GM12872 (cell line): ENCODE measurements around the gene SLBP.

Experiments used
- TF ChIP-seq, protein P1 (sequence below): IDR thresholded peaks from 3 replicates; pipeline ENCODE4 v1.5.1; 2011; ENCODE audit warnings: low read depth, mild to moderate bottlenecking, low read length, moderate library complexity; ENCODE audit not compliant: insufficient read depth

SLBP gene

DNA sequence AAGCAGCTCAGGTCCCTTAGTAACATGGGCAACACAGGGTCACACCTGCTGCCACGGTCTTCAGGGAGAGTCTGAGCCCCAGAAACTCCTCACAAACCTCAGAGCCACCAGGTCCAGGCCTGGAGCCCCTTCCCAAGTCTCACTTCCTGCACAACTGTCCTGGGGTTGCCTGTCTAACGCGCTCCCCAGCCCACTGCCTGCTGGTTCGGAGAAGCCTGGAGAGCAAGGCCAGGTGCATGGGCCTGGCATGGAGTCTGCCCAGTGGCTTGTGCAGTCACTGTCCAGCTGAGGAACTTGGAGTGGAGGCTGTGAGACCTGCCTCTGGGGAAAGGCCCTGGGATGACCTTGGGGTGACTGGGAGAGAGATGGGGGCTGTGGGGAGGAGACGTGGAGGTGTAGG, 56.0 kb downstream of the SLBP start:
- TF ChIP-seq, protein P1, sequence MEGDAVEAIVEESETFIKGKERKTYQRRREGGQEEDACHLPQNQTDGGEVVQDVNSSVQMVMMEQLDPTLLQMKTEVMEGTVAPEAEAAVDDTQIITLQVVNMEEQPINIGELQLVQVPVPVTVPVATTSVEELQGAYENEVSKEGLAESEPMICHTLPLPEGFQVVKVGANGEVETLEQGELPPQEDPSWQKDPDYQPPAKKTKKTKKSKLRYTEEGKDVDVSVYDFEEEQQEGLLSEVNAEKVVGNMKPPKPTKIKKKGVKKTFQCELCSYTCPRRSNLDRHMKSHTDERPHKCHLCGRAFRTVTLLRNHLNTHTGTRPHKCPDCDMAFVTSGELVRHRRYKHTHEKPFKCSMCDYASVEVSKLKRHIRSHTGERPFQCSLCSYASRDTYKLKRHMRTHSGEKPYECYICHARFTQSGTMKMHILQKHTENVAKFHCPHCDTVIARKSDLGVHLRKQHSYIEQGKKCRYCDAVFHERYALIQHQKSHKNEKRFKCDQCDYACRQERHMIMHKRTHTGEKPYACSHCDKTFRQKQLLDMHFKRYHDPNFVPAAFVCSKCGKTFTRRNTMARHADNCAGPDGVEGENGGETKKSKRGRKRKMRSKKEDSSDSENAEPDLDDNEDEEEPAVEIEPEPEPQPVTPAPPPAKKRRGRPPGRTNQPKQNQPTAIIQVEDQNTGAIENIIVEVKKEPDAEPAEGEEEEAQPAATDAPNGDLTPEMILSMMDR = no peak

- TF ChIP-seq, protein P1 = no peak
These were observed 56.4 kb downstream of the SLBP start for GRCh38 chr4:1655676-1656075.

- TF ChIP-seq, protein P1 = no peak
These were observed 57.0 kb downstream of the SLBP start for GRCh38 chr4:1655081-1655480.

DNA sequence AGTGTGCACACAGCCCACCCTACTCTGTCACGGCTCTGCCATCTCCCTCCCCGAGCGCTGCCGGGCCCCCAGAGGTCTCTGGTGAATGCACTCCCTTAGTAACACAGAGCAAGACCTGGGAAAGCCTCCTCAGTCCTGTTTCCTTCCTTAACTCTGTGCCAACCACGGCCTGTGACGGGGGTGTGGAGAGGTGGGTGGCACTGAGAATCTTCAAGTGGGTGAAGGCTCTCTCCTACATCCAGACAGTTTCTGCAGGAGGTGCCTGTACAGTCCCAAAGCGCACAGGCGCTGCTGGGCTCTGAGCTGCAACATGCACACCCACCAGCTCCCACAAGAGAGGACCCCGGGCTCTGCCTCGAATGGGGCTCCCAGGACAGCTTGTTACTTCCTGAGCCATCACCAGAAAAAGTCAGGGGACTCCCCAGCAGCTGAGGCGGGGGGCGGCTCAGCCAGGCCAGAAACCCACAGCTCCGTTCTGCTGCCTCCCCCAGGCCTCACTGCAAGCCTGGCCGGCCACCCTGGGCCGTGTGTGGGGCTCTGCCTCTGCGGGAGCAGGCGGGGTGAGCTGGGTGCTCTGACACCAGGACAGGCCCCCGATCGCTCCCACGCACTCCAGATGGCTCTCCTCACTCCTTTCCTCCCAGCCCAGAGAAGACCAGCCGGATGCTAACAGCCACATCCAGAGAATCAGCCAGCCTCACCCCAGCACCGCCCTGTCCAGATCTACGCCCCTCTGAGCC, 57.7 kb downstream of the SLBP start:
- TF ChIP-seq, protein P1 = no peak

DNA sequence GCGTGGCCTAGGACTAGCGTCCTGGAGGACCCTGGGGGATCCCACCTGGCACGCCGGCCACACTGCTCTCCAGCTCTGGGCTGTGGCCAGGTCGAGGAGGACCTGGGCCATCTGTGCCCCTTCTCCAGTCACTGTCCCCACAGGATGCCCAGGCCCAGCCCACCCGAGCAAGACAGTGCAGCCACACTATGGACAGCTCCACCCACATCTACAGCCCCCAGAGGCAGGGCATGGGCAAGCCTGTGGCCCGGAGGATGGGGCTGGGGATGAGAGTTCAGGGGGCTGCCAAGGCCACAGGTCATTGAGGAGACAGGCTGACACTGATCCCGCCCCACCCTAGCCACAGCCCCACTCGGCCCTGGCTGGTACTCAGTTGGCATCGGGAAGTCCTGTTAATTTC, 58.3 kb downstream of the SLBP start:
- TF ChIP-seq, protein P1 = no peak

- TF ChIP-seq, protein P1 = no peak
These were observed 60.0 kb downstream of the SLBP start for GRCh38 chr4:1652088-1652487.

GRCh38 chr4:1651609-1652008, 60.5 kb downstream of the SLBP start:
- TF ChIP-seq, protein P1 = no peak
